Endothelial cell of umbilical vein (primary cell): ENCODE results near the gene ERLEC1. TPM values are rescaled to one million over a fixed set of nuclear protein-coding genes. Genes with fewer than 3 reads are reported as not detected.

Source experiments
- BruUV-seq: library from RNA; stranded (reverse); fragments of 400-500 nt; replicated peaks from 2 replicates; lab custom pipeline; 2021; lab: Mats Ljungman, UMichigan
- CTCF ChIA-PET: fragments of 300-600, 350-600 bp; sonication (Branson Sonifier 250); formaldehyde crosslinking; loops from one replicate; lab custom pipeline; 2021; ENCODE audit warnings: antibody characterized with exemption, inconsistent platforms; lab: Charles Lee
- POLR2A ChIA-PET: fragments of 300-600, 350-600 bp; sonication (Branson Sonifier 250); formaldehyde crosslinking; loops from one replicate; lab custom pipeline; 2021; ENCODE audit warnings: antibody characterized with exemption, inconsistent platforms; lab: Charles Lee
- DNase-seq: peaks from one replicate; pipeline ENCODE4 v3.0.0-alpha.2; 2011; ENCODE audit warnings: low read depth, low spot score
- FAIRE-seq: peaks from 2 replicates; lab custom pipeline; 2011; peaks lifted over from hg19 to GRCh38; lab: Jason Lieb, UNC
- H2AFZ ChIP-seq: 2 replicates; pipeline ENCODE4 v1.6.0; 2012; ENCODE audit warnings: low read depth, low read length, control low read depth, inconsistent platforms
- H3K27ac ChIP-seq: 2 replicates; pipeline ENCODE4 v1.5.1; 2011; ENCODE audit warnings: low read depth, mild to moderate bottlenecking, control low read depth, low read length, moderate library complexity; ENCODE audit not compliant: insufficient read depth
- H3K27me3 ChIP-seq, 2 experiments: 2 replicates each; pipeline versions ENCODE4 v1.6.0 to v1.6.1; 2011; ENCODE audit warnings: low read length in 2 of 2, mixed read lengths in 1 of 2; ENCODE audit not compliant: control insufficient read depth in 2 of 2, insufficient read depth in 2 of 2
- H3K36me3 ChIP-seq, 2 experiments: 2 replicates in 1 of 2; 3 replicates in 1 of 2; pipeline ENCODE4 v1.5.1; 2011; ENCODE audit warnings: low read length in 2 of 2, mild to moderate bottlenecking in 1 of 2, moderate library complexity in 1 of 2; ENCODE audit not compliant: control insufficient read depth in 2 of 2, insufficient read depth in 2 of 2; ENCODE audit errors: extremely low read depth in 1 of 2
- H3K4me1 ChIP-seq: 3 replicates; pipeline ENCODE4 v1.5.1; 2011; ENCODE audit warnings: mild to moderate bottlenecking, low read length; ENCODE audit not compliant: control insufficient read depth, insufficient read depth; ENCODE audit errors: extremely low read depth
- H3K4me2 ChIP-seq: 2 replicates; pipeline ENCODE4 v1.6.1; 2011; ENCODE audit warnings: low read length, control low read depth, mixed read lengths; ENCODE audit not compliant: insufficient read depth
- H3K4me3 ChIP-seq, 3 experiments: fragments of 200-600 bp in 1 of 3; sonication (generic), shearing (Covaris generic) in 1 of 3; replicated peaks in 1 of 3; 2 replicates each; pipeline ENCODE4 v1.5.1; 2011 to 2016; ENCODE audit warnings: control low read depth in 3 of 3, low read length in 3 of 3, mild to moderate bottlenecking in 2 of 3, inconsistent platforms in 1 of 3, low read depth in 1 of 3, moderate library complexity in 1 of 3; ENCODE audit not compliant: insufficient read depth in 1 of 3
- H3K79me2 ChIP-seq: 2 replicates; pipeline ENCODE4 v1.6.0; 2012; ENCODE audit warnings: low read length, inconsistent platforms; ENCODE audit not compliant: control insufficient read depth, insufficient read depth
- H3K9ac ChIP-seq: replicated peaks from 2 replicates; pipeline ENCODE3; 2011; ENCODE audit warnings: low read length, control low read depth; ENCODE audit not compliant: insufficient read depth; ENCODE audit errors: extremely low read depth
- H3K9me1 ChIP-seq: replicated peaks from 3 replicates; pipeline ENCODE4 v1.6.0; 2011; ENCODE audit warnings: mild to moderate bottlenecking, low read length; ENCODE audit not compliant: control insufficient read depth, insufficient read depth; ENCODE audit errors: extremely low read depth
- H3K9me3 ChIP-seq: replicated peaks from 2 replicates; pipeline ENCODE4 v1.5.1; 2012; ENCODE audit warnings: low read length, inconsistent platforms; ENCODE audit not compliant: control insufficient read depth, insufficient read depth
- H4K20me1 ChIP-seq: replicated peaks from 2 replicates; pipeline ENCODE3; 2011; ENCODE audit warnings: mild to moderate bottlenecking, low read length; ENCODE audit not compliant: control insufficient read depth, insufficient read depth; ENCODE audit errors: extremely low read depth
- CTCF ChIP-seq, 2 donors: IDR thresholded peaks; 1 replicate in 1 of 2; 2 replicates in 1 of 2; pipeline ENCODE4 v1.5.1; 2011; ENCODE audit warnings: low read length in 2 of 2, mild to moderate bottlenecking in 2 of 2, moderate library complexity in 2 of 2, control low read depth in 1 of 2, inconsistent platforms in 1 of 2, low read depth in 1 of 2; ENCODE audit not compliant: insufficient read depth in 1 of 2; ENCODE audit errors: extremely low read depth in 1 of 2
- MYC ChIP-seq: IDR thresholded peaks from one replicate; pipeline ENCODE4 v1.6.1; 2011; ENCODE audit warnings: mild to moderate bottlenecking, low read depth, low read length
- POLR2A ChIP-seq: IDR thresholded peaks from 2 replicates; pipeline ENCODE4 v1.6.1; 2012; ENCODE audit warnings: low read depth, mild to moderate bottlenecking, control low read depth, low read length
- POLR2AphosphoS5 ChIP-seq: IDR thresholded peaks from 2 replicates; pipeline ENCODE4 v1.6.1; 2012; ENCODE audit warnings: low read depth, mild to moderate bottlenecking, control low read depth, low read length, moderate library complexity; ENCODE audit not compliant: insufficient read depth
- dilution Hi-C: fragments of 300-500 bp; cut with MboI; formaldehyde crosslinking; loops from one replicate; pipeline ENCODE4 v1.15.0; 2019; ENCODE audit warnings: low sequenced_read_pairs; ENCODE audit not compliant: extremely low pct_ligation_motif_present
- intact Hi-C: fragments of 100-400 bp; cut with micrococcal nuclease; formaldehyde crosslinking; loops from one replicate; pipeline ENCODE4 v1.10.0; 2022
- polyA plus RNA-seq, 4 experiments: library from polyadenylated mRNA; depleted of rRNA in 3 of 4; stranded (reverse) in 3 of 4; unstranded in 1 of 4; fragments of >200 nt; gene quantifications; 2 replicates each; pipeline versions ENCODE4 v1.2.1 to v1.2.3, GENCODE V29; 2011 to 2012; ENCODE audit warnings: missing spikeins in 1 of 4
- total RNA-seq: library from RNA; stranded (reverse); gene quantifications from 2 replicates; pipeline ENCODE4 v1.2.3, GENCODE V29; 2021

The ERLEC1 gene
- total and polyA plus RNA-seq, 2 donors (not counting 3 experiments of a cell fraction or from before 2014, with no cell fraction given), result 23.1 to 37.6 TPM

- POLR2A ChIA-PET, result interaction anchor here (2.2 kb wide), 1 partner anchor 19 kb away, joined by 8 read pairs; the partner anchor contains the start of genes ASB3 and ERLEC1
- dilution Hi-C loops, result no loop called here
- H3K4me1 ChIP-seq, result peaks cover 12% of the 10 kb centered on the region
- peak within 1 kb of the TSS; percentile 81 for H3K4me2 ChIP-seq
- CTCF ChIA-PET, result interaction anchor here (1.0 to 2.7 kb wide), 11 partner anchors 9 to 937 kb away, joined by 3 to 13 read pairs (median 4); partner anchors contain the start of genes ASB3 and ERLEC1
- intact Hi-C loops, result loop anchor here (1.0 kb wide), 1 partner anchor 19 kb away; the partner anchor contains the start of gene ASB3
- no peaks in the 10 kb centered on the region for H3K9me3 ChIP-seq
- peak within 1 kb of the TSS; percentile 97 for H2AFZ ChIP-seq
- no peaks in the 10 kb centered on the region for H3K27me3 ChIP-seq
- H3K9ac ChIP-seq, result peak within 1 kb of the TSS; percentile 91
- peak; percentile 91 for DNase-seq
- H3K36me3 ChIP-seq, result peaks cover 0 to 3% of the 10 kb centered on the region in 2 experiments
- H3K27ac ChIP-seq, result peak within 1 kb of the TSS; percentile 65
- peak within 1 kb of the TSS; percentile 63 to 85 (median 78) for H3K4me3 ChIP-seq
- no peaks in the 10 kb centered on the region for H4K20me1 ChIP-seq
- TF ChIP-seq CTCF (IDR thresholded peaks at IDR 0.05; ENCODE audit: extremely low read depth in 1 of 2, insufficient read depth in 1 of 2, low read depth in 1 of 2, low read length in 2 of 2) (peak in 1 of 2 donors; percentile 51), POLR2AphosphoS5 (peak; percentile 72), MYC (no peak), POLR2A (peak; percentile 89)
- peak; percentile 79 for FAIRE-seq
- no peaks in the 10 kb centered on the region for H3K9me1 ChIP-seq
- peaks cover 28% of the 10 kb centered on the region for H3K79me2 ChIP-seq
- TSS peak; percentile 71 for BruUV-seq
Measured at GRCh38 chr2:53767405-53768241, 19.2 kb upstream of the ERLEC1 start, which contains the start of gene CHAC2. TSS of gene CHAC2 (plus strand) at chr2:53767804. CDS start at chr2:53767887, 83 bp downstream.
